ENCODE data around the gene SNAPC4. TPM values are rescaled to one million over a fixed set of nuclear protein-coding genes. Genes with fewer than 3 reads are reported as not detected.

Gene SNAPC4
- polyA plus RNA-seq, 1 of the 3 experiments (the other 2 are of a cell fraction) = 9.2 TPM

- no peak for TF ChIP-seq MEF2A (IDR thresholded peaks at IDR 0.05; ENCODE audit: borderline replicate concordance, low read depth)
- TF ChIP-seq GATA2 (CRISPR knock-in tag; IDR thresholded peaks at IDR 0.05) = no peak
- no peak for TF ChIP-seq TCF12 (IDR thresholded peaks at IDR 0.05)
- TF ChIP-seq SMC3 (IDR thresholded peaks at IDR 0.05; ENCODE audit: low read depth, low read length) = no peak
Measured at GRCh38 chr9:136438548-136439480, 38.8 kb upstream of the SNAPC4 start (continued).

DNA sequence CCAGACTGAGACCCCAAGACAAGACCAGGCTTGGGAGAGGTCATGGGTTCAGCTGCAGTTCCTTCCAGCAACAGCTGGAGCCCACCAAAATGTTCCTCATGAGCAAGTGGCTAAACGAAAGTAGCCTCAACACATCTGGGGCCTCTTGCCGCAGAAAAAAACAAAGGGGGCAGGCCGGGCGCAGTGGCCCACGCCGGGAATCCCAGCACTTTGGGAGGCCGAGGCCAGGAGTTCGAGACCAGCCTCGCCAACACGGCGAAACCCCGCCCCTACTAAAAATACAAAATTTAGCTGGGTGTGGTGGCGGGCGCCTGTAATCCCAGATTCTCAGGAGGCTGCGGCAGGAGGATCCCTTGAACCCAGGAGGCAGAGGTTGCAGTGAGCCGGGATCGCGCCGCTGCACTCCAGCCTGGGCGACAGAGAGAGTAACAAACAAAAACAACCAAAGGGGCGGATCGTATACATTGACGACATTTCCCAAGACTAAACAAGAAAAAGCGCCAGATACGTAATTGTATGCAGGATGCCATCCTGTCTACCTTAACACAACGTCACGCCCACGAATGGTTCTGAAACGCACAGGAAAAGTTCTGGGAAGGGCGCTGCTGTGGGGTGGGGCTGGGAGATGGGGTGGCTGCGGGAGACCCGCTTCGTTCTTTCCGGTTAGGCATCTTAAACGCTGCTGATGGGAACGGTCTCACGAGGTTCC is 38.0 kb upstream of the SNAPC4 start:
- POLR2A ChIA-PET = no interaction called here
- no peak for DNase-seq

More for the DNA sequence above, 38.0 kb upstream of the SNAPC4 start:
- peaks cover 64% of the 10 kb centered on the region for H3K79me2 ChIP-seq (ENCODE audit: insufficient read depth)
- H3F3A ChIP-seq (replicated peaks; ENCODE audit: insufficient read depth) = peaks cover 27% of the 10 kb centered on the region
- peak overlapping the region; percentile 95 for H3K4me2 ChIP-seq
- peaks cover 0 to 21% of the 10 kb centered on the region in 2 experiments; a peak in 1 of 4 replicates for H3K4me1 ChIP-seq (ENCODE audit: control insufficient read depth in 1 of 2, insufficient read depth in 2 of 2, low read depth in 1 of 2, low read length in 1 of 2)
- H3K9me2 ChIP-seq = no peaks in the 10 kb centered on the region
- no peaks in the 10 kb centered on the region for H3K27me3 ChIP-seq (ENCODE audit: insufficient read depth)
- TF ChIP-seq RCOR1 (IDR thresholded peaks at IDR 0.05; ENCODE audit: low read length) (no peak), TCF12 (IDR thresholded peaks at IDR 0.05) (no peak), PBX3 (IDR thresholded peaks at IDR 0.05) (no peak), MAX (IDR thresholded peaks at IDR 0.05; ENCODE audit: low read depth) (no peak), GATA2 (CRISPR knock-in tag; IDR thresholded peaks at IDR 0.05) (no peak), FOXM1 (IDR thresholded peaks at IDR 0.05; ENCODE audit: low read depth) (no peak), CHD2 (IDR thresholded peaks at IDR 0.05; ENCODE audit: low read length, partially characterized antibody) (no peak), USF1 (IDR thresholded peaks at IDR 0.05; ENCODE audit: borderline replicate concordance, low read depth) (no peak), FOXJ3 (CRISPR knock-in tag; IDR thresholded peaks at IDR 0.05) (no peak), TEAD4 (IDR thresholded peaks at IDR 0.05; ENCODE audit: borderline replicate concordance, insufficient read depth) (no peak), GABPA (IDR thresholded peaks at IDR 0.05; ENCODE audit: low read depth) (no peak), ZBTB33 (IDR thresholded peaks at IDR 0.05; ENCODE audit: borderline replicate concordance, low read depth) (no peak), MEF2A (IDR thresholded peaks at IDR 0.05; ENCODE audit: borderline replicate concordance, low read depth) (no peak), CTCF (IDR thresholded peaks at IDR 0.05) (no peak), NFIC (IDR thresholded peaks at IDR 0.05; ENCODE audit: borderline replicate concordance) (no peak), USF2 (IDR thresholded peaks at IDR 0.05; ENCODE audit: borderline replicate concordance, low read depth, low read length) (no peak), FOSL2 (IDR thresholded peaks at IDR 0.05; ENCODE audit: borderline replicate concordance, low read depth) (no peak), SIN3A (IDR thresholded peaks at IDR 0.05; ENCODE audit: borderline replicate concordance, low read depth, low read length) (no peak)
- TF ChIP-seq, protein P1, sequence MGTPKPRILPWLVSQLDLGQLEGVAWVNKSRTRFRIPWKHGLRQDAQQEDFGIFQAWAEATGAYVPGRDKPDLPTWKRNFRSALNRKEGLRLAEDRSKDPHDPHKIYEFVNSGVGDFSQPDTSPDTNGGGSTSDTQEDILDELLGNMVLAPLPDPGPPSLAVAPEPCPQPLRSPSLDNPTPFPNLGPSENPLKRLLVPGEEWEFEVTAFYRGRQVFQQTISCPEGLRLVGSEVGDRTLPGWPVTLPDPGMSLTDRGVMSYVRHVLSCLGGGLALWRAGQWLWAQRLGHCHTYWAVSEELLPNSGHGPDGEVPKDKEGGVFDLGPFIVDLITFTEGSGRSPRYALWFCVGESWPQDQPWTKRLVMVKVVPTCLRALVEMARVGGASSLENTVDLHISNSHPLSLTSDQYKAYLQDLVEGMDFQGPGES (IDR thresholded peaks at IDR 0.05; ENCODE audit: low read depth, low read length) = no peak
- peak overlapping the region; percentile 81 to 83 for H3K4me3 ChIP-seq (ENCODE audit: low read depth in 2 of 2, low read length in 1 of 2)
- peaks cover 76% of the 10 kb centered on the region for H4K20me1 ChIP-seq (ENCODE audit: insufficient read depth)
- 48% methylated on average over 34 of the region's 37 CpGs for WGBS (ENCODE audit: low lambda C conversion rate)
- H3K27ac ChIP-seq (ENCODE audit: low read depth in 2 of 2, low read length in 1 of 2) = no peak overlapping the region
- H3K9me3 ChIP-seq = no peaks in the 10 kb centered on the region
- H3K36me3 ChIP-seq (replicated peaks in 1 of 2; ENCODE audit: control insufficient read depth in 1 of 2, insufficient read depth in 2 of 2, low read length in 1 of 2) = peaks cover 6 to 41% of the 10 kb centered on the region in 2 experiments
- H3K9ac ChIP-seq = peak overlapping the region; percentile 85
- no peak overlapping the region for H2AFZ ChIP-seq (ENCODE audit: low read depth)
- CTCF ChIA-PET = interaction anchor here (0.9 to 1.9 kb wide), 4 partner anchors 10 to 316 kb away, joined by 3 to 7 read pairs (median 4); no protein-coding TSS in a partner anchor
